ENCODE data around the gene BRSK2. TPM values are rescaled to one million over a fixed set of nuclear protein-coding genes. Genes with fewer than 3 reads are reported as not detected.
"Not testable (repeated sequence)": the region's sequence is repeated elsewhere in the genome, so short reads cannot be mapped to it uniquely, and the experiment has no call there.

BRSK2 gene
- total RNA-seq, 1 experiment from 2014 or later, result not detected

DNA sequence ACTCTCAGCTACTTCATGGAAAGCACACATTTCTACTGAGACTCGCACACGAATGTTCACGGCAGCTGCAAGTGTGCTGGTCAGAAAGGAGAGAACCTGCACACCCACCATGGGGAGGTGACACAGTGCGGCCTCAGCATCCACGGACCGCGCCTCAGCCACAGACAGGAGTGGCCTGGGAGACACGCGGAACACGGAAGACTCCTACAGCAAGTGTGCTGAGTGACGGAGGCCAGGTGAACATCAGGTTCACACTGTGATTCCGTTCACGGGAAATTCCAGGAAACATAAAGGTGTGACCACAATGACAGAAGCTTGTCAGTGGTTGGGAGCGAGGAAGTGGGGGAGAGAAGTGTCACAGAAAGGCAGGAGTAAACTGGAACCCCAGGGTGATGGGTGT, 110.2 kb downstream of the BRSK2 start:
- no peak for DNase-seq (ENCODE audit: low read depth)

DNA sequence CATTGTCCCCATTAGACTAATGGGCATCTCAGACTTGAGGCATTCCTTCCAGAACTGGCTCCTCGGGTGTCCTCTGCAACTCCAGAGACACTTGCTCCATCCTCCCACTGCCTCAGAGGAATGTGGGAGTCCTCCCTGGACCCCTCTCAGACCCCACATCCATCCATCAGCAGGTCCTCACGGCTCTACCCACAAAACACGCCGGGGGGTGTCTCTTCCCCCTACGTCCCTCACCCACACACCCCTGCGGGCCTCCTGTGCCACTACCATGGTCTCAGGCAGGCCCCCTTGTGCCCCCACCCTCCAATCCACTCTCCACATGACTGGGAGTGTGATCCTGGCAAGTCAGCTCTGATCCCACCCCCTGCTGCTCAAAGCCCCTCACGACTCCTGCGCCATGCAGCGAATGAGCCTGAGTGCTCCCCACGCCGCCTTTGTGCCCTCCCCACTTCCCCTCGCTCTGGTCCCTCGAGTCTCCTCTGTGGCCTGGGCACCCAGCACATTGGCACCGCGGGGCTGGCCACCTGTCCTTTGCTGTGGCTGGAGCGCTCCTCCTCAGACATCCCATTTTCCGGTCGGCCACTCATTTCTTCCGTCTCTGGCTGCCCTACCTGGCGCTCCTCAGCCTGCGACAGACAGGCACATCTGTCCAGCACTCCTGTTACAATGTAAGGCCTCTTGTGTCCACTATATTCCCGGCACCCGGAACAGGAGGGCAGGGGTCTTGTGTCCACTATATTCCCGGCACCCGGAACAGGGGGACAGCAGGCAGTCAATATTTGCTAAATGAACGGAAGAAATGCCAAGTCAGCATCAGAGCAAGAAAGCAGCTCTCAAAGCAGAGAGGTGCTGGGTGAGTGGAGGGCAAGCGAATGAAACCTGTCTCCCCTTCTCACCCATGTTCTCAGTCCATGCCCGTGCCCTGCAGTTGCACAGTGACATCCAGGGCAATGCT, 111.0 kb downstream of the BRSK2 start:
- no peak for DNase-seq (ENCODE audit: low read depth)

DNA sequence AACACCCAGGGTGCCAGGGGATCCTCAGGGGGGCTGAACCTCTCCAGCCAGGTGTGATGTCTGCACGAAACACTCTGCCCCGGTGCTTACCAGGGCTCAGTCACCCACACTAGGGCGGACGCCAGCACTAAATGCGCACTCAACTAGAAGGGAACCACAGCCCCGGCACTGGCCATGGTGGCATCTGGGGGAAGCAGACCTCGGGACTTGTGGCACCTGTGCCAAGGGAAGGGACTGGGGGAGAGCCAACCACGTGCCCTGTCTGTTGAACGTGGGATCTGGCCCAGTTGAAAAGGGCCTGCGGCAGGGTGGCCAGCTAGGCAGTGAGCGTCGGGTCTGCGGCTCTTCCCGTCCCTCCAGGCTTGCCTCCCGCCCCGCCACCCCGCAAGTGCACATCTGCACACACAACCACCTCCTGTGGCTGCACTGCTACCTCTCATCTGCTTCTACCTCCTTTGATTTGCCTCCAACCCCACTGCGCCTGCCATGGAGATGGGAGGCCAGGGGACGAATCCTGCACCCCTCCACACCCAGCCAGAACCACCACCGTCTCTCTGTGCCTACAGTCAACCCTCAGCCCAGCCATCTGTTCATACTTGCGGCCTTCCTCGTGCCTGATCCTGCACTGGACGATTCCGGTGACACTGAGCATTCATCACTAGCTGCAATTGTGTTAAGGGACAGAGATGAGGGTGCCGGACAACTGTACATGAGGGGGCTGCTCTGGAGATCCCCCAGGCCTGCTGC, 111.9 kb downstream of the BRSK2 start:
- DNase-seq (ENCODE audit: low read depth), result no peak

DNA sequence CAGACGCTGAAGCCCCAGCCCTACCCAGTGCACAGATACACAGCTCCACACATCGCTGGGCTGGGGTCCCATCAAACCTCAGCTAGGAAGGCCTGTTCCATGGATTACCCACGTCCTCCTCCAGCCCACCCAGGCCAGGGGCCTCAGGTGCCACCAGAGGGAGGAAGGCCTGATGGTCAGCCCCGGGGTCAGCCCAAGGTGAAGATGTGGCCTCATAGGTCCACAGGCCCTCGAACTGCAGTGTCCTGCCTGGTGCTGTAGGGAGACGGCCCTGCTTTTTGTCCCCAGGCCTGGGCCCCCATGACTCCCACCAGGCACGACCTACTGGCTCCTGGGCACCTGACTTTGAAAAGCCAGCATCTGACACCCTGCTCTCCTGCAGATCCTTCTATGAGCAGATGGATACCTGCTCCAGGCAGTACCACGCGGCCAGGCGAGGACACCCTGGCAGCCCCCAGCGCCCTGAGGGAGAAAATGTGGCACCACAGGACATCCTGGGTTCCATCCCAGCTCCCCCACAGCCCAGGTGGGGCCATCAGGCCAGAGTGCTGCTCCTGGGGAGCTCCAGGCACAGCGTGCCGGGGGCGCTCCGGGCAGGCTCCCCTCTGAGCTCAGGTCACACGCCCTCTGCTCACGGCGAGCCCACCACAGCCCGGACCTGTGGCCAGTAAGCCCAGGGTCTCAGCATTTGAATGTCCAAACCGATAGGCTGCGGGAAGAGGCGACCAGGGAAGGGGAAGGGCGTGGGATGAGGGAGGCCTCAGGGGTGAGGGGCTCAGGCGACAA, 112.6 kb downstream of the BRSK2 start:
- no peak for DNase-seq (ENCODE audit: low read depth)

DNA sequence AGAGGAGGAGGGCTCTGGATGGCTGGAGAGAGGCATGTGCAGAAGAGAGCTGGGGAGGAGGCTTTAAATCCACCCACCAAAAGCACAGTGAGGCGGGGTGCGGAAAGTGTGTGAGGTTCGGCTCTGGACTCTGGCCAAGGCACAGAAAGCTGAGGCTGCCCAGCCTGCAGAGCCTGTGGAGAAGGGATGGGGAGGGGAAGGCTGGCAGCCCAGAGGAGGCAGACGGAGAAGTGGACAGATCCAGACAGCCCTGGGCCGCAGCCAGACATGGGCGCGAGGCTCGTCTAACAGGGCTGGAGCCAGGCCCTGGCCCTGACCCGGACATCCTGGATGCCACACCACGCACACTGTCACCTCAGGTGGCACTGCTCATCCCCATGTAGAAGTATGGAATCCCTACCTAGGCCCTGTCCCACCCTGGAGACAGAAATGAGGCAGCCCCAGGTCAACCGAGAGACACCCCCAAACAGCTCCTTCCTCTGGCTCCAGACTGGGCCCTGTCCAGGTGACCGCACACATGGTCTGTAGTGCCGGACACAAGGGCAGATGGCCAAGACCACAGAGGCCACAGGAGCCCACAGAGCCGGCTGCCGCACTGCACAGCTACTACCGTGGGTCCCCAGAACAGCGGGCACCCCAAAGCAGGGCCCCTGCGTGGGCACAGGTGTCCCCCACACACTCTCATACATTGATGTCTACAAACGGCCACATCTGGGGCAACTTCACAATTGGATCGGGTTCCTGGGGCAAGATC, 113.4 kb downstream of the BRSK2 start:
- no peak for DNase-seq (ENCODE audit: low read depth)

DNA sequence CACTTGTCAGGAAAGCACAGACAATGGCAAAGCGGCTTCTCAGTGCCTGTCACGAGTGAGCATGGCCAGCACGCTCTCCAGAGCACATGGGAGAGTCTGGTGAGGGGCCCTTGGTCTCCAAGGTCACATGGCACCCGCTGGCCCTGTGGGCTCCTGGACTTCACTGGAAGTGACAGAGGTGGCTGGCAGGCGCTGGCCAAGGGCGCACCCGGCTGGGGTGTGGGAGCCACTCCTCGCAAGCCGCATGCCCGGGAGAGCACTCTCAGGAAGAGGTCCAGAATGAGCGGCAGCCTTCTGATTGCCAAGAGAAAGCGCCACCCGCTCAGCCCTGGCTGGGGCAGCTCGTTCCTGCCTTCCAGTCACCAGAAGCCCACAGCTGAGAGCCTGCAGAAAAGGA, 114.0 kb downstream of the BRSK2 start:
- DNase-seq (ENCODE audit: low read depth), result no peak

DNA sequence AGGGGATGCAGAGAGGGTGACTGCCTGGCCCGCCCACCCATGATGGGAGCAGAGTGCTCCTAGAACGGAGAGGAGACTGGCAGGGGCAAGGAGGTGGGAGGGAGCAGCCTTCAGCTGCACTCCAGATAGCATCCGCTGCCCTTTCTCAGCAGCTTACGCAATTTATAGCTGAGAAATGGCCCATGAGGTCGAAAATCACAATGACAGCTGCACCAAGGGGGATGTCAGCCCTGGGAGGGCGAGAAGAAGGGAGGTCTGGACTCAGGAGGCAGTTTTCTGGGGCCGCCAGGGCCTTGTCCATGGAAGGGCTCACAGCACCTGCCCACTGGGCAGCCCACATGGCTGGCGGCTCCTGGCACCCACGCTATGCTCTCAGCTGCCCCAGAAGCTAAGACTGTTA, 114.4 kb downstream of the BRSK2 start:
- no peak for DNase-seq (ENCODE audit: low read depth)

DNA sequence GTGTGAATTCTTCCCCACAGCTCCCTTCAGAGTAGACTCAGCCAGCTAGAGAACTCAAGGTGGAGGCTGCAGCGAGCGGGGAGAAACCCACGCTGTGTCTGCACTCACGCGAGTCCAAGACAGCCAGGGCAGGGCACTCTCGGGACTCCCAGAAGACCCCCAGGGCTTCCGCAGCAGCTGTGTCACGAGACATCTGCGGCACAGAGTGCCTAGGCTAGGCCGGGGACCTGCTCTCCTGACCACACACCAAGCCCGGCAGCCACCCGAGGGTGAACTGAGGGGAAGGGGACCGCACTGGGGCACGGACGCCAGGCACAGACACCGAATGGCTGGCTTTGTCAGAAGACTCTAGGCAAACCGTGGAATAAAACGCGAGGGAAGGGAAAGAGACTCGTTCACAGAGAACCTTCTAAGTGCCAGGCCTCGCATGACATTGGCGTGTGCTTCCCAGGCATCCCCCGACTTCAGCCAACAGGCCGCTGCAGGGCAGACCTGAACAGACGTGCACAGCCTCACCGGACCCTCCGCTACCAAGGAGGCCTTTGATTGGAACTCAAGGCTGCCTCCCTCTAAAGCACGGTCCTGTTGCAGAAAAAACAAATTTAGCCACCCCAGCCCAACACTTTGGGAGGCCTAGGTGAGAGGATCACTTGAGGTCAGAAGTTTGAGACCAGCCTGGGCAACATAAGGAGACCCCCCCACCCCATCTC, 115.0 kb downstream of the BRSK2 start:
- DNase-seq (ENCODE audit: low read depth), result no peak

DNA sequence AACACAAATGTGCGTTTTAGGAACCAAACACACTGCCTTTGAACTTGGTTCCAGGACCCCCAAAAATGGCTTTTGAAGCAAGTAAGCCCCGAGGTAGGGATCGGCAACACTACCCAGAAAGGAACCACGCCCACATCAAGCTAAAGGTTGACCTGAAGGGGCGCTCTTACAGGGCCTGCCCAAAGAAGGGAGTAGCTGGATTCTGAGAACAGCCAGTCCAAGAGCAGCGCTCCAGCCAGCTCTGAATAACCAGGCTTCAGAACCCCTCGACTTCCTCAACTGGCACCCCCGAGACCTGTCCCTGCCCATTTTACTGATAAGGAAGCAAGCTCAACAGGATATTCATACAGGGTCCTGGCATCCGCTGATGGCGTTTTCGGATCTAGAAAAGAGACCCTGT, 115.7 kb downstream of the BRSK2 start:
- no peak for DNase-seq (ENCODE audit: low read depth)

DNA sequence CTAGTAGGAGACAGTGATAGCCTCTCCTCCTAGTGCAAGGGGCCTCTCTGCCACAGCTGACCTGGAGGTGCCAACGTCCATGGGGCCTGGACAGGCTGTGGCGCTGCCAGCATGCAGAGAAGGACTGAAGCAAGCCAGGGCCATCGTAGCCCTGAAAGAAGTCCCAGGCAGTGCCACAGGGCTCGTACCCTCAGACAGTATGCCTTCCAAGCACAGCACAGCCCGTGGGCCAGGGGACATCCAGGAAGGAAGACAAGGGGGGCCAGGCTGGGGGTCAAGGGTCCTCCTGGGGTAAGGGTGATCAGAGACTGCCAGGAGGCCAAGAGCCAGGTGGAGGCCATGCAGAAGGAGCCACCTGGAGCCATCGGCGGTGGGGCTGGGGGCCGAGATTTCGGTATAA, 117.2 kb downstream of the BRSK2 start:
- DNase-seq (ENCODE audit: low read depth), result no peak

DNA sequence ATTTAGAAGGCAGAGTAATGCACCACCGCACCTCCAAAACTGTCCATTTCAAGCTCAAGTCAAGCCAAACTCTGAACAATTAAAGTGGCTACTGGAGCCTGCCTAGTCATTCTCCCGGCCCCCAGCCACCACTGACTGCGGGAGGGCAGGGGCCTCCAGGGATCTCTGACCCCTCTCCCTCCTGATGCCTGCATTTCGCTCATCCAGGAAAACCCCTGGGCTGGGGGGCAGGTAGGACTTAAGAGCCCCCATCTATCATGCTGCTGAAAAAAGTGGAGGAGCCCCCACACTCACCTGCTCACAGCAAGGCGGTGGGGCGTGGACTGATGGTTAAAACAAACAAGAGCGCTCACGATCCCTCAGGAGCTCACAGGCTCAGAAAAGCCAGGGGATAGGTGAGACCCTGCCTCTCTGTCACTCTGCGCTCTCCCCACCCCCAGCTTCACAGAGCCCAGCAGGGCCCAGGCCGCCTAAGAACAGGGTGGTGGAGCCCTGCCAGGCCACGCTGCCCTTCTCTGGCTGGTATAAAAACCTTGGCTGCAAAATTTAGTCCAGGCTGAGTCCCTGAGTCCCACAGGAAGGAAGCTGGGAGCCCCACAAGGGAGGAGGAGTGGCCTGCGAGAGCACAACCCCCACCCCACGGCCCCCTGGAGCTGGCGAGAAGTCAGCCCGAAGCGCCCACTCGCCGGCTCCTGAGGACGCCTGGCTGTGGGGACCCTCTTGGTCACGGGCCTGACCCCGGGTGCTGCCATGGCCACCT, 117.8 kb downstream of the BRSK2 start:
- no peak for DNase-seq (ENCODE audit: low read depth)

DNA sequence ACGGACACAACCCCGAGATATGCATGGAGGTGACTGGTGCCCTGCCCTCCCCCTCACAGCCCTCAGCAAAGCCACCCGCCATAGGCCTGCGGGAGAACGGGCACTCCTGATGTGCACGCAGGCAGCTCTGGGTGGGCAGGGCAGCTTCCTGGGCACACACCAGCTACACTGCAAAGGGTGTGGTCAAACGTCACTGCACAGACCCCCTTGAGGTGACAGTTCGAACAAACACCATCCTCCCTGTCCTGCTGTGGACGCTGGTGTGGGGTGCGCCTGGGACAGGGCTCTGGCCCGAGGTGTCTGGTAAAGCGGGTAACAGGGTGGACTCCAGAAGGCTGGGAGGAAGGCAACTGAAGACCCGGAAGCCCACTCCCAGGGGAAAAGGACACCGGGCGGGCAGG, 118.8 kb downstream of the BRSK2 start:
- no peak for DNase-seq (ENCODE audit: low read depth)

DNA sequence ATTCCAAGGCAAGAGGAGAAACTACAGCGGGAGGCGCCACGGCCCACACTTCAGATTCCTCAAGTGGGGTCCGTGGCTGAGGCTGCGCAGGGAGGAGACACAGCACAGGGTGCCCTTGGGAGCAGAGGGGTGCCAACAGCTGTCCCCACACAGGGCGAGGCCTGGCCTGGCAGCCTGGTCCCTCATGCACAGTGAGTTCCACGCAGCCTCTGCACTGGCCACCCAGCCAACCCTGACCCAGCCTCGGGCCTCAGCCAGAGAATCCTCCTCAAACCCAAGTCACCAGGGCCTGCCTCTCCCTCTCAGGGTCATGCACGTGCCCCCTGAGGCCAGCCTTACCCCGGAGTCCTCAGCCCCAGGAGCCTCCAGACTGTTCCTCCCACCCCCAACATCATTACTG, 119.3 kb downstream of the BRSK2 start:
- DNase-seq (ENCODE audit: low read depth), result no peak

DNA sequence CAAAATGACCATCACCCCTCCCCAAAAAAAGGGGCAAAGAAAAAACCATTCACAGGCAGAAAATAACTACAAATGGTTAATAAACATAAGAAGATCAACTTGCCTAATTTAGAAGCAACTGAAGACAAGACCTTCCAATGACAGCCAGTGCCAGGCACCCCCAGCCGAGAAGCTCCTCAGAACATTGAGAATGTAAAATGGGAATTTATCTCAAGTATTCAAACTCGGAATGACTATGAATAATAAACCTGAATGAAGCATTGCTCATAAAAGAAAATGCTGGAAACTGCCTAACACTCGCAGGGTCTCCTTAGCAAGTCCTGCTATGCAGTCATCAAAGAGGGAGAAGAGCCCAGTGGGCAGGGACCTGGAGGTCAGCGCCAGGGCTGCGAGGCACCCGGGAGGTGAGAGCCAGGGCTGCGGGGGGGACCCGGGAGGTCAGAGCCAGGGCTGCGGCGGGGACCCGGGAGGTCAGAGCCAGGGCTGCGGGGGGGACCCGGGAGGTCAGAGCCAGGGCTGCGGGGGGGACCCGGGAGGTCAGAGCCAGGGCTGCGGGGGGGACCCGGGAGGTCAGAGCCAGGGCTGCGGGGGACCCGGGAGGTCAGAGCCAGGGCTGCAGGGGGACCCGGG, 120.0 kb downstream of the BRSK2 start:
- no peak for DNase-seq (ENCODE audit: low read depth)

DNA sequence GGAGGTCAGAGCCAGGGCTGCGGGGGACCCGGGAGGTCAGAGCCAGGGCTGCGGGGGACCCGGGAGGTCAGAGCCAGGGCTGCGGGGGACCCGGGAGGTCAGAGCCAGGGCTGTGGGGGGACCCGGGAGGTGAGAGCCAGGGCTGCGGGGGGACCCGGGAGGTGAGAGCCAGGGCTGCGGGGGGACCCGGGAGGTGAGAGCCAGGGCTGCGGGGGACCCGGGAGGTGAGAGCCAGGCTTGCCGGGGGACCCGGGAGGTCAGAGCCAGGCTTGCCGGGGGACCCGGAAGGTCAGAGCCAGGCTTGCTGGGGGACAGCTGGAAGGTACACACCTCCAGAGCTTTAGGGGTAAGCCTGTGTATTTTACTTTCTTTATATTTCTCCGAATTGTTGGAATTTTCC, 120.6 kb downstream of the BRSK2 start:
- DNase-seq (ENCODE audit: low read depth), result not testable (repeated sequence)

DNA sequence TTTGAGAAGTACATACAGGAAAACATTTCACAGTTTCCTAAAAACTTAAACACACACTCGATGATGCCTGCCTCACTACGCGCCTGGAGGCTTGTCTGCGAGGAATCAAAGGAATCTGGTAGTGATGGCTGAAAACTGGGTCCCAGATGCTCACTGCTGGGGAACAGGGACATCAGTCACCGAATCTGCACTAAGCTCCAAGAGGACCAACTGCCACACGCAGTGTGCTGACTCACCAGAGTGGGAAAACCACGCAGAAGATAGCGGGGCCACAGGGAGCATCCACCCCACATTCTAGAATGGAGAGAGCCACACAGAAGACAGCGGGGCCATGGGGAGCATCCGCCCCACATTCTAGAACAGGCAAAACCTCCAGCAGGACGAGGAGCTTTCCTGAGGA, 121.2 kb downstream of the BRSK2 start:
- DNase-seq (ENCODE audit: low read depth), result peak; percentile 9

DNA sequence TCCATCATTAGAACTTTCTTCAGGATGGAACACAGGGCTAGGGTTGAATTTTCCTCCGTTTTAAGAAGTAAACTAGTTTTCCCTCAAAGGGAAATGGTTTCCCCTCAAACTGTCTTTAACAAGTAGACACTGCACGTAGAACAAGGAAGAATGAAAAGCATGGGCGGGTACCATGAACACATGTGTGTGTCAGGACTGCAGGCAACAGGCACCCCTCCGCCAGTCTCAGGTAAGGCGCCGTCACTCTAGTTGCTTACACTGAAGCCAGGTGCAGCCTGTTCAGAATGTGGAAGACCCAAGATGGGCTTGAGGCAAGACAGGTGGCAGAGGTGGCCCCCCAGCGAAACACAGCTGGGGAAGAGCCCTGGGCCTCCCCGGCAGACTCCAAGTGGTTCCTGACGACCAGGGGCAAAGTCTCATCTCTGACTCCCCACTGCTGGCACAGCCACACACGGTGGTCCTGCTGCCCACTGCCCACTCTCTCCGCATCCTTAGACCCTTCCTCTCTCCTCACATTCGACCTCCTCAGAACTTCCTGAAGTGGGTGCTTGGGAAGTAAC, 122.3 kb downstream of the BRSK2 start:
- DNase-seq (ENCODE audit: low read depth), result no peak

Measured in RPMI7951 (cell line).